ENCODE measurements around the gene CHCHD10.

CHCHD10 gene

DNA sequence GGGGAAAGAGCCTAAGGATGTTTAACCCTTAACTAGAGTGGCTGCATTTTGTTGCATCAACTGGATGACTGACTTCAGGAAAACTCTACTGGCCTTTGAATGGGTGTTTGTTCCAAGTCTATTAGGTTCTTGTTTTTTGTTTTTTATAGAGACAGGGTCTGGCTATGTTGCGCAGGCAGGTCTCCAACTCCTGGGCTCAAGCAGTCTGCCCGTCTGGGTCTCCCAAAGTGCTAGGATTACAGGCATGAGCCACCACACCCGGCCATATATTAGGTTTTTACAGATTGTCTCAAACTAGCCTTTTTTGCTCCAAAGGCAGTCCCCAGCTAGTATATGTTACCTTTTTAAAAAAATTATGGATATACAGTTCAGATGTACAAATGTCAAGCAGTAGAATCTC, 20.1 kb upstream of the CHCHD10 start:
- no peak for DNase-seq (ENCODE audit: low read depth in 2 of 2)

DNA sequence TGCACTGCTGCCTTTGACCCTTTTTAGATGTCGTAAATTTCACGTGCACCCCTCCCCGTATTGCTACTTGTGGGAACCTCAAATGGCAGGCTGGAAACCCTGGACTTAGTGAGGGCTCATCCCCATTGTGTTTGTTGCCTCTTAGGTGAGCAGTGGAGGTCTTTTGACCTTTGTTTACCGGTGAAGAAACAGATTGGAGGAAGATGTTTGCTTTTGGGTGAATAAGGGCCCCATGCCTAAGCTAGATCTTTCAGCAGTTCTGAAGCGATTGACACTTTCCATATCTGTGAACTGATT, 19.8 kb upstream of the CHCHD10 start:
- DNase-seq (ENCODE audit: low read depth in 2 of 2) = no peak

DNA sequence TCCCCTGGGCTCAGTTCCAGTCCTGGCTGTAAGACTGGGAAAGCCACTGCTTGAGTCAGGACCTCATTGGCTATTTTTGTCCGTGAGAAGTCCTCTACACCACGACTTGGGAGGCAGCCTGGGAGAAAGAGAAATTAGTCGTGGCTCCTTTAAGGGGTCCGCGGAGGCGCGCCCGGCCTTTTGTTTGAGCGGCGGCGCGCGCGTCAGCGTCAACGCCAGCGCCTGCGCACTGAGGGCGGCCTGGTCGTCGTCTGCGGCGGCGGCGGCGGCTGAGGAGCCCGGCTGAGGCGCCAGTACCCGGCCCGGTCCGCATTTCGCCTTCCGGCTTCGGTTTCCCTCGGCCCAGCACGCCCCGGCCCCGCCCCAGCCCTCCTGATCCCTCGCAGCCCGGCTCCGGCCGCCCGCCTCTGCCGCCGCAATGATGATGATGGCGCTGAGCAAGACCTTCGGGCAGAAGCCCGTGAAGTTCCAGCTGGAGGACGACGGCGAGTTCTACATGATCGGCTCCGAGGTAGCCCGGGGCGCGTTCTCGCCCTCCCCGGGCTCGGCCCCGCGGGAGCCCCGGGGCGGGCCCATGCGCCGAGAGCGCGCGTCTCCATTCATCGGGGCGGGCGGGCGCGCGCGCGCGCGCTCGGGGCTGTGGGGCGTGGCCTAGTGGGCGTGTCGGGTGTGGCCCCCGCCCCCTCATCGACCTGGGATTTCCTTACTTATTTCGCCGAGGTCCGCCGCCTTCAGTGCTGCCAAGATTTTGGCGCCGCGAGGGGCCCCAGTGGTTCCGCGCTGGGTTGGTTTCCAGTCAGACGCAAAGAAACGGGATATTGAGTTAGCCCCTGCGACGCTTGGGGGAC, 19.2 kb upstream of the CHCHD10 start, which contains the start of gene SMARCB1:
Gene SMARCB1 (plus strand): TSS at position 215 of the 848 bp plus-strand sequence. CDS start 204 bp downstream, at position 419.
- peak; percentile 67 to 69 for DNase-seq (ENCODE audit: low read depth in 2 of 2)

DNA sequence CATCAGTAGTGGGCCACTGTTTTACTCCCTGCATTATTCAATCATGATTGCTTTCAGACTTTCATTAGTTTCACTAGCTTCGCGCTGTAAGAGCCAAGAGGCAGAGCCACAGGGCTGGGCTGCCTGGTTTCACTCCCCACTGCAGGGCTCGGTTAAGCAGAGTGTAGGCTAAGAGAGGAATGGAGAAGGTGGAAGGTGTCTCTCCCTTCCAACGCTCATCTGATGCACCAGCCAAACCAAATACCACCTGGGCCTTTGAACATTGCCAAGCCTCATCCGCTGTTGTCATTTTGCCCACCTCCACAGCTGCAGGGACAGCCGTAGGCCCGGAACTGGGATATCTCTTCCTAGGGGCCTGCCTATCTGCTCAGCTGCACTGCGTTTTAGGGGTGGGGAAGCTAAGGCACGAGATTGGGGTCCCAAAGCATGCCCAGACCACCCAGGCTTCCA, 18.5 kb upstream of the CHCHD10 start:
- DNase-seq (ENCODE audit: low read depth in 2 of 2) = no peak

DNA sequence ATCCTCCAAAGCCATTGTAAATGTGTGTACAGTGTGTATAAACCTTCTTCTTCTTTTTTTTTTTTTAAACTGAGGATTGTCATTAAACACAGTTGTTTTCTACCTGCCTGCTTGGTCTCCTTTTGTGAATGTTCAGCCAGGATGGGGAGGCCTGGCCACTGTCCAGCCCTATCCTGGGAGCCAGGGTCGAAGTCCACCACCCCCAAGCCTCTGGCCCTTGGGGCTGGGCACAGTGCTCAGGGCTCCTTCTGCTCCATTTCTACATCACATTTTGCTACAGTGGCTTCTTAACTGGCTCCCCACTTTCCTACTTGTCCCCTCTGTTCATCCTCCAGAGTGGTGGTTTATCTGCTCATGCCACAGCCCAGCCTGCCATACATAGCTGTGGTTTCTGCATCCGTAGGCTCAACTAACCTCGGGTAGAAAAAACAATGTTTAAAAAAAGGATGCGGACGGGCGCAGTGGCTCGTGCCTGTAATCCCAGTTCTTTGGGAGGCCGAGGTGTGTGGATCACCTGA, 16.5 kb upstream of the CHCHD10 start:
- no peak for DNase-seq (ENCODE audit: low read depth in 2 of 2)

DNA sequence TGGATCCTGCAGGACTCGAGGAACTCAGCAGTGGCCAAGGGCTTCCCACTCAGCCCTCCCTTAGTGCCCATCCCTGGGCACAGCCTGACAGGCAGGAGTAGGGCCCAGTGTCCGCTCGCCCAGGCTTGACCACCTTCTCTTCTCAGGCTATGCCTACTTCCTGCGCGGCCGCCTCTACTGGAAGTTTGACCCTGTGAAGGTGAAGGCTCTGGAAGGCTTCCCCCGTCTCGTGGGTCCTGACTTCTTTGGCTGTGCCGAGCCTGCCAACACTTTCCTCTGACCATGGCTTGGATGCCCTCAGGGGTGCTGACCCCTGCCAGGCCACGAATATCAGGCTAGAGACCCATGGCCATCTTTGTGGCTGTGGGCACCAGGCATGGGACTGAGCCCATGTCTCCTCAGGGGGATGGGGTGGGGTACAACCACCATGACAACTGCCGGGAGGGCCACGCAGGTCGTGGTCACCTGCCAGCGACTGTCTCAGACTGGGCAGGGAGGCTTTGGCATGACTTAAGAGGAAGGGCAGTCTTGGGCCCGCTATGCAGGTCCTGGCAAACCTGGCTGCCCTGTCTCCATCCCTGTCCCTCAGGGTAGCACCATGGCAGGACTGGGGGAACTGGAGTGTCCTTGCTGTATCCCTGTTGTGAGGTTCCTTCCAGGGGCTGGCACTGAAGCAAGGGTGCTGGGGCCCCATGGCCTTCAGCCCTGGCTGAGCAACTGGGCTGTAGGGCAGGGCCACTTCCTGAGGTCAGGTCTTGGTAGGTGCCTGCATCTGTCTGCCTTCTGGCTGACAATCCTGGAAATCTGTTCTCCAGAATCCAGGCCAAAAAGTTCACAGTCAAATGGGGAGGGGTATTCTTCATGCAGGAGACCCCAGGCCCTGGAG, 15.7 kb upstream of the CHCHD10 start:
- DNase-seq (ENCODE audit: low read depth in 2 of 2) = no peak

DNA sequence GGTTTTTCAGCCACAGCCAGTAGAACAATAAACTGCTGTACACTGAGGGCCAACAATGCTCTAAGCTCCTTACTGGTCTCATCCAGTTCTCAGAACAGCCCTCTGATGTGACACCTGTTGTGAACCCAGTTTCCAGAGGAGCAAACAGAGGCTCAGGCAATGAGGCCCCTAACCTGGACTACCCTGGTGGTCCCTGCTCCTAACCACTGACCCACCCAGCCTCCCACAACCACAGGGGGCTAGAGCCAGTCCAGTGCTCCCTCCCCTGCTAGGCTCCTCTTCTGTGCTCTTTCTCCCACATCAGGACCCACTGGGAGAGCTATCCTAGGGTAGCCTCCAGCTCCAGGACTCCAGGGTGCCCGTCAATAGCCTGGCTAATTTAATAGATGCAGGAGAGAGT, 14.9 kb upstream of the CHCHD10 start:
- DNase-seq (ENCODE audit: low read depth in 2 of 2) = no peak

DNA sequence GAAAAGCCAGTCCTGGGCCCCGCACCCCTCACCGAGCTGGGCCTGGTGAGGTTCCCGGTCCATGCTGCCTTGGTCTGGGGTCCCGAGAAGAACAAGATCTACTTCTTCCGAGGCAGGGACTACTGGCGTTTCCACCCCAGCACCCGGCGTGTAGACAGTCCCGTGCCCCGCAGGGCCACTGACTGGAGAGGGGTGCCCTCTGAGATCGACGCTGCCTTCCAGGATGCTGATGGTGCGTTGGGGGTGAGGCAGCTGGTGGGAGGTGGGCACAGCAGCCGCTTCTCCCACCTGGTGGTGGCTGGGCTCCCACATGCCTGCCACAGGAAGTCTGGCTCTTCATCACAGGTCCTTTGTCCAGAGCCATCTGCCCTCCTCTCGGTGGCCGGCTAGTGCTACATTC, 14.5 kb upstream of the CHCHD10 start:
- no peak for DNase-seq (ENCODE audit: low read depth in 2 of 2)

DNA sequence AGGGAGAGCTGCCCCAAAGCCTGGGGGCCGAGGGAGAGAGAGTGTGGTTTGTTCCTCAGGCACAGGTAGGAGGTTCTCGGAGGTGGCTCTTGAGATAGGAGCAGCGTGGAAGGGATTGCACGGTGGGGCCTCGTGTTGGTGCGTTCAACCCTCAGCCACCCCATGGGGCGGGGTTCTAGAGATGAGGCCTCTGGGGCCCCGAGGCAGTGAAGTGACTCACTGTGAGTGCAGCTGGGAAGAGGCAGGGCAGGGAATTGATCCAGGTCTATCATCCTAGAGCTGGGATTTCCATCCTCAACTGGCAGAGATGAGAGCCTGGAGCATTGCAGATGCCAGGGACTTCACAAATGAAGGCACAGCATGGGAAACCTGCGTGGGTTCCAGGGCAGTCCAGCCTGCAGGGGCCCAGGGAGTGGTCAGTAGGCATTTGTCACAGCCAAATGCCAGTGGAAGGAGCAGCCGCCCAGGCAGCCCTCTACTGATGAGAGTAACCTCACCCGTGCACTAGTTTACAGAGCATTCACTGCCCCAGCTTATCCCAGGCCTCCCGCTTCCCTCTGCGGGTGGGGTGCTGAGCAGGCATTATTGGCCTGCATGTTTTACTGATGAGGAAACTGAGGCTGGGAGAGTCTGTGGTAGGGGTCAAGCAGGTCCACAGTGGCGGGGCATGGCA, 13.9 kb upstream of the CHCHD10 start:
- no peak for DNase-seq (ENCODE audit: low read depth in 2 of 2)

DNA sequence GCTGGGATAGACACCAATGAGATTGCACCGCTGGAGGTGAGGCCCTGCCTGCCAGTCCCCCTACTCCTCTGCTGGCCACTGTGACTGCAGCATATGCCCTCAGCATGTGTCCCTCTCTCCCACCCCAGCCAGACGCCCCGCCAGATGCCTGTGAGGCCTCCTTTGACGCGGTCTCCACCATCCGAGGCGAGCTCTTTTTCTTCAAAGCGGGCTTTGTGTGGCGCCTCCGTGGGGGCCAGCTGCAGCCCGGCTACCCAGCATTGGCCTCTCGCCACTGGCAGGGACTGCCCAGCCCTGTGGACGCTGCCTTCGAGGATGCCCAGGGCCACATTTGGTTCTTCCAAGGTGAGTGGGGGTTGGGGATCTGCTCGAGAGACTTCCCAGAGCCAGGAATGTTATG, 13.3 kb upstream of the CHCHD10 start:
- DNase-seq (ENCODE audit: low read depth in 2 of 2) = no peak

DNA sequence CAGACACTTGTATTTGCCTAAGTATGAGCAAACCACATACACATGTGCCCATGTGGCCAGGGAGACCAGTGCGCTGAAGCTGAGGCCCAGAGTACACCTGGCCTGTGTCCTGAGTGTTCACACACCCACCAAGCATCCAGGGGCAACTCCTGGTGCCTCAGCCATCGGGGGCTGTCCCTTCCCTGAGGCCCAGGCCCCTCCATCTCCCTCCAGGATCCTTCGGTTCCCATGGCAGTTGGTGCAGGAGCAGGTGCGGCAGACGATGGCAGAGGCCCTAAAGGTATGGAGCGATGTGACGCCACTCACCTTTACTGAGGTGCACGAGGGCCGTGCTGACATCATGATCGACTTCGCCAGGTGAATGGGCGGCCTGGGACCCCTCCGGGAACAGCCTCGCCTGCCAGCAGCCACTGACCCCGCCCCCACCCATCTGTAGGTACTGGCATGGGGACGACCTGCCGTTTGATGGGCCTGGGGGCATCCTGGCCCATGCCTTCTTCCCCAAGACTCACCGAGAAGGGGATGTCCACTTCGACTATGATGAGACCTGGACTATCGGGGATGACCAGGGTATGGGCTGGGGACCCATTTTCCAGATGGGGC, 12.5 kb upstream of the CHCHD10 start:
- DNase-seq (ENCODE audit: low read depth in 2 of 2) = no peak

DNA sequence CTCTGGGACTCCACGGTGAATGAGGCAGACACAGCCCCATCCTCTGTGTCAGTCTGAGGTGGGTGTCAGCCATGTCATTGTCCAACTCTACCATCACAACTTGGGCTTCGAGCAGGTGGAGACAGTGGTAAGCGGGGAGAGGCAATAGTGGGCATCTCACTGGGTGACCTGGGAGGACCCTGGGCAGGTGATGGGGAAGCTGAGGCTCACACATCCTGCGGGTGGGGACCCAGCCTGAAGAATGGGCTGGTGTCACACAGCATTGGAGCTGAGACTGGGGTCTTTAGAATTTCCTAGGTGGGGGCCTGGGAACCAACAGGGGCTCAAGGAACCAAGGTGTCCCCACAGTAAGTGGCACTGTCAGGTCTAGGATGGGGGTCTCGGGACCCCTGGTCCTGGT, 12.0 kb upstream of the CHCHD10 start:
- no peak for DNase-seq (ENCODE audit: low read depth in 2 of 2)

DNA sequence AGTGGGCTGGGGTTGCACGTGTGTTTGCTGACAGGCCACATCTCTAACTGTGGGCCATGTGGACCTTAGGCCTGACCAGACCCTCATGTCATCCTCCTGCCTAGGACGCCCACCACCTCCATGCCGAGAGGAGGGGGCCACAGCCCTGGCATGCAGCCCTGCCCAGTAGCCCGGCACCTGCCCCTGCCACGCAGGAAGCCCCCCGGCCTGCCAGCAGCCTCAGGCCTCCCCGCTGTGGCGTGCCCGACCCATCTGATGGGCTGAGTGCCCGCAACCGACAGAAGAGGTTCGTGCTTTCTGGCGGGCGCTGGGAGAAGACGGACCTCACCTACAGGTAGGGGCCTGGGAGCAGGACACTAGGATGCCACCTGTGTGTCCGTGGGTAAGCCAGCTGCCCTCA, 11.3 kb upstream of the CHCHD10 start:
- no peak for DNase-seq (ENCODE audit: low read depth in 2 of 2)

DNA sequence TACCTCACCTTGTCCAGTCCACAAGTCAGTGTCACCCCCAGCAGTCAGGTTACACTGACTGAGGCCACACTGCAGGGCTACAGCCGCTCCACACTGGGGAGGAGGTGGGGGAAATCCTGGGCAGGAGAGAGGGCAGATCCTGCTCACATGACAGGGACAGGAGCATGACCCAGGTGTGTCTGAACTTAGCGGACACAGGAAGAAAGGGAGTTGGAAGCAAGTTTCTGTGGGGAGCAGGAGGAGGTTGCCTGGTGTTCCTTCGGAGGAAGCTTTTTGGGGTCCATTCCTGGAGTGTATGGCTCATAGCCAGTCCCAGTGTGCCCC, 10.8 kb upstream of the CHCHD10 start:
- DNase-seq (ENCODE audit: low read depth in 2 of 2) = no peak

DNA sequence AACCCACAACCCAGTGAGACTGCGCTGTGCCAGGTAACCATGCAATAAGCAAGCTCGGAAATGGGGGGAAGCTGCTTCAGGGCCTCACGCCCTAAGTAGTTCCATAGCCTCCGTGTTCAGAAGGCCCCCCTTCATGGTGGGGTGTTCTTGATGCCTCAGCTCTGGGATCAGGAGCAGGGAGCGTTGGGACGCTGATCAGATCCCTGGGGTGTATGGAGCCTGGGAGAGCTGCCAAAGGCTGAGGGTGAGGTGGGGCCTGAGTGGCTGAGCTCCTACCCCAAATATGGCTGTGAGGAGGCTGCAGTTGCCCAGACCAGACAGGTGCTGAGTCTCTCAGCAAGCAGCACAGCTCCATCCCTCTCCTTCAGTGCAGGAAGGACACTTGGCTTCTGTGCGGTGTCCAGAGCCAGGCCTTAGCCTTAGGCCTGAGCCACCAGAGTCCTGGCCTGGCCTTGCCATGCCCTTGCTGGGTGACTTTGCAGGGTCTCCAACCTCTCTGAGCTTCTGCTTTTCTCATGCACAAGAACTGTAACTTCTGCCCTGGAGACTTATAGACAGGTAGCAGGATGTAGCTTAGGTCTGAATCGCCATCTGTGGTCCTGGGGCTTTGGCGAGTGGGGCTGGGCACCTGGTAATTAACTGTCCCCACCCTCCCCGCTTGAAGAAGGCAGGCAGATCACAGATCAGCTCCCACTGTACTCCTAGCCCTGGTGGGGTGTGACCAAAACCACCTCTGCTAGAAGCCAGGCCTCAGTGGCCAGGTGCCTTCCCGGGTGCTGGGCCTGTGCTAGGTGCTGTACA, 10.2 kb upstream of the CHCHD10 start:
- DNase-seq (ENCODE audit: low read depth in 2 of 2) = no peak

DNA sequence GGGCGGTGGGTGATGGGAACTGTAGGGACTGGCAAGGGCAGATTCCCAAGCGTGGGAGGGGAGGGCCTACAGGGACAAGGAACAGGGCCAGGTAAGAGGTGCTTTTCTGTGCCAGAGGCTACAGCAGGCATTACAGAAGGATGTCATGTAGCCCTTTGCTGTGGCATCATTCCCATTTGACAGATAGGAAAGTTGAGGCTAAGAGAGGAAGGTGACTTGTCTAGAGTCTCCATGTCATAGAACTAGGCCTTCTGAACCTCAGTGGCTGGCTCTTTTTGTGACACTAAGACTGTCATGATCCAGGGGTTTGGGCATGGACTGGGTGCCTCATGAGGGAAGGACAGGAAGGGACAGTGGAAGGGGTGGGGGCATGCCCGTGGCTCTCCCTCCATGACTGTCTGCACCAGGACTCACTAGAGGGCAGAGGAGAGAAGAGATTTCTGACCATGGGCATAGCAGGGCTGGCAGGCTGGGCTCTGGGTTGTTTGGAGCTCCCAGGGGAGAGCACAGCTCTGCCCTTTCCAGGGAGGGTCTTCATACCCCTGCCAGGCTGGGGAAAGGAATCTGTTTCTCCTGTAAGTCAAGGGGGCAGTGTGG, 8.1 kb upstream of the CHCHD10 start:
- no peak for DNase-seq (ENCODE audit: low read depth in 2 of 2)

DNA sequence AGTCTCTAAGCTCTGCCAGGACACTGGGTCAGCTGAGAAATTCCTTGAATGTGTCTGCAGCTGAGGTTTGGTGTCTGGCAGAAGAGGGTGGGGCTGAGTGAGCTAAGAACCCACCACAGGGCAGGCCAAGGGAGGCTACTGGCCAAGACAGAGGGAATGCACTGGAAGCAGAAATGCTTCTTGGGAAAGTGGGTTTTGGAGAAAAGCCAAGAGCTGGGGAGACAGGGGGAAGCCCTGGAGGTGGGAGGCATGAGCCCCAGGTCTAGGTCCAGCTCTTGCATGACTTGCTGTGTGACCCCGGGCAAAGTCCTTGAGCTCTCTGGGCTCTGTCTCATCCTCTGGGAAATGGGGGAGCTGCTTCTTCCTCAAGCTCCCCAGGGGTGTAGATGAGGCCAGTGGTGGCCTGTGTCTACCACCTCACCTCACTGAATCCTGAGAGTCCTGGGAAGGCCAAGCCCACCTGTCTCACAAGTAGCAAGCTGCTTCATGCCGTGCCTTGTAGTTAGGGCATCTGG, 7.2 kb upstream of the CHCHD10 start:
- no peak for DNase-seq (ENCODE audit: low read depth in 2 of 2)

DNA sequence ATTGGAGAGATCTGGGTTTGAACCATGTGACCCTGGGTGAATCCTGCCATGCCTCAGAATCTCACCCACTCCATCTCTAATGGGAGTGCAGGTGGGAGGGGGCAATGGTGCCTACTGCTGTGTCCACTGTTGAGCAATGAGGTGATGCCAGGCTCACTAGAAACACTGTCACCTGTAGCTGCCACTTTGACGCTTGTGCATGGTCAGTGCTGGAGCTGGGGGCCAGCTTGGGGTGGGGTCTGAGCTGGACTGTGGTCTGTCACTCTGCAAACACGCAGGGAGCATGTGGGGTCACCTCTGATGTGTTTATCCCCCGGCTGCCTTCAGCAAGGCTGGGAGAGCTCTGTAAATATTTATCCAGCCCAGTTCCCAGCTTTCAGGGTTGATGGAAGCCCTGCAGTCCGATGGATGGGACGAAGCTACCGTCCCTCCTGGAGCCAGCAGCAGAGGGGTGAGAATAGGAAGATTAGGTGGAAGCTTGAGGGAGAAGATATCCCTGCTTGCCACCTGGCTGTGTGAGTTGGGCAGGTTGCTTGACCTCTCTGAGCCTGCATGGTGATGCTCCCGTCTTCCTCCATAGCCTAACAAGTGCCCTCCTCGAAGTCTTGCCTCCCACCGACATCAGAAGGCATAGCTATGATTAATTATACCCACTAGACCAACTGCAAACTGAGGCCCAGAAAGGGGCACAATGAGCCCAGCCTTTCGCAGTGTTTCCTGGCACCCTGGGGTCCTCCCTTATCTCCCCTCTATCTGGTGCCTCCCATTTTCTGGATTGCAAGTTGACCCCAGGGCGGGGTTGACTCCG, 6.5 kb upstream of the CHCHD10 start:
- DNase-seq (ENCODE audit: low read depth in 2 of 2) = no peak

DNA sequence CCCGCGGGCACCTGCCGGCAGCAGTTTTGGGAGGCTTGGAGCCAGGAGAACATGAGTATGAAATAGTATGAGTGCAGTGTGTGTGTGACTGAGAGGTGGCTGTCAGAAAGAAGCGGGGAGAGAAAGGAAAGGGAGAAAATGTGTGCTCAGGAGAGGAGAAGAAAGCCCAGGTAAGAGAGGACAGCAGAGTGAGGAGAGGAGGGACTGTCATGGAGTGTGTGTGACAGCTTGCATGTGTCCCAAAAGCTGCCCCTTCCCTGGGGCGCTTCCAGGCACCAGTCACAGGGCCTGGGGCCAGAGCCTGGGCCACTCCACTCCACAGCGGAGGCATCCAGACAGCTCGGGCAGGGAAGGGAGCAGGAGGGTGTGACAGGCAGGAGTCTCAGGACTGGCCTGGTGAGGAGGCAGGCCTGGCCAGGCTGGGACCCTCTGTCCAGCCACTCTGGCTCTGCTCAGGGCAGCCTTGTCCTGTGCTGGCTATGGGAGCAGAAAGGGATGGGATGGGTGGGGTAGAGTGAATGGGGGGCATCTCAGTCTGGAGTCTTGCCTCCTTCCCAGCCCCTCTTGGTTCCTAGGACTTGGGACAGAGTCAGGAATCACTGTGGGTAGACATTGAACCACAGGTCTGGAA, 5.8 kb upstream of the CHCHD10 start:
- DNase-seq (ENCODE audit: low read depth in 2 of 2) = no peak
